GM18507 (cell line): Measurements from ENCODE around the gene PAQR5.
"Not testable (repeated sequence)": the region's sequence is repeated elsewhere in the genome, so short reads cannot be mapped to it uniquely, and the experiment has no call there.

Experiments used
- DNase-seq: peaks from one replicate; pipeline ENCODE4 v3.0.0; 2011; ENCODE audit warnings: low read depth; ENCODE audit not compliant: insufficient read length; ENCODE audit errors: extremely low spot score
- FAIRE-seq: peaks from 2 replicates; lab custom pipeline; 2011; peaks lifted over from hg19 to GRCh38; lab: Jason Lieb, UNC

The PAQR5 gene

GRCh38 chr15:69444686-69445085 is 146.0 kb downstream of the PAQR5 start:
- FAIRE-seq, result peak; percentile 87
- DNase-seq, result no peak

DNA sequence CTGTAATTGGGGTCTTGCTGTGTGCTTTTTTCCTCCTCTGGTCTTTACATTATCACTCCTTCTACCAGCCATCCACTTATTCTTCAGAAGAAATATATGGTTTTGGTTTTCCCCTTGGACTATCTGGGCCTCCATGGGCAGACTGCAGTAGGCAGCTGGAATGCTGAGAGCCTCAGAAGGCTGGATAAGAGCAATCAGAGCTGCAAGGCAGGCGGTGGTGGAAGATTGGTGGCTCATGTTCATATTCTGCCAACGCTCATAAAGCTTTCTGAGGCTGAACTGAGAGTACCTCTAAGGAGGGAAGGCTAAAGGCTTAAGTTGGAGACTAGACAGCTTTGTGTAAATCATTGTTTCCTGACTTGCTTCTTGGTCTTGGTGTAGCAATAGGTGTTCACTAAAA is 148.2 kb downstream of the PAQR5 start:
- no peak for FAIRE-seq

GRCh38 chr15:69450221-69450620 is 151.5 kb downstream of the PAQR5 start:
- DNase-seq, FAIRE-seq: not testable (repeated sequence)

More for the DNA sequence above, 148.2 kb downstream of the PAQR5 start:
- DNase-seq, result no peak

DNA sequence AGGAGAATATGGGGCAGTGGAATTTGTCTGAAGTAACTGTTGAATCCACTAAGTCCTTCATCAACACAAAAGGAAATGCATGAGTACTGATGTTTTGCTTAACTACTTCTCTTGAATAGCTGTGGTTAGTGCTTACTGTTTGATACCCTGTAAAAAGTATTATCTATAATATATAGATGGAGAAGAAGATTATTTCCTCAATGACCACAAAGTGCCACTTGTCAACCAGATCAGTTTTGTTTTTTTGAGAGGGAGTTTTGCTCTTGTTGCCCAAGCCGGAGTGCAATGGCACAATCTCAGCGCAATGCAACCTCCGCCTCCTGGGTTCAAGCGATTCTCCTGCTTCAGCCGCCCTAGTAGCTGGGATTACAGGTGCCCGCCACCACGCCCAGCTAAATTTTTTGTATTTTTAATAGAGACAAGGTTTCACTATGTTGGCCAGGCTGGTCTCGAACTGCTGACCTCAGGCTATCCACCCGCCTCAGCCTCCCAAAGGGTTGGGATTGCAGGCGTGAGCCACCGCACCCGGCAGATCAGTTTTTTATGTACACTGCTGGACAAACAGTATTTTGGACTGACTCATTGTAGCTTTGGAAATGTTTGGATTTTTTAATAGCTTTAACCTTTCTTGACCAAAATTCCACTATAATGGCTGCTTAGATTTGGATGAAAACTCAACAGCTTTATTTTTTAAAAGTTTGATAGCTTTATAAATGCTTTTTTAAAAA is 152.4 kb downstream of the PAQR5 start:
- DNase-seq (no peak), FAIRE-seq (no peak)

- DNase-seq (no peak), FAIRE-seq (peak; percentile 39)
These were observed 153.4 kb downstream of the PAQR5 start for GRCh38 chr15:69451951-69452691.

DNA sequence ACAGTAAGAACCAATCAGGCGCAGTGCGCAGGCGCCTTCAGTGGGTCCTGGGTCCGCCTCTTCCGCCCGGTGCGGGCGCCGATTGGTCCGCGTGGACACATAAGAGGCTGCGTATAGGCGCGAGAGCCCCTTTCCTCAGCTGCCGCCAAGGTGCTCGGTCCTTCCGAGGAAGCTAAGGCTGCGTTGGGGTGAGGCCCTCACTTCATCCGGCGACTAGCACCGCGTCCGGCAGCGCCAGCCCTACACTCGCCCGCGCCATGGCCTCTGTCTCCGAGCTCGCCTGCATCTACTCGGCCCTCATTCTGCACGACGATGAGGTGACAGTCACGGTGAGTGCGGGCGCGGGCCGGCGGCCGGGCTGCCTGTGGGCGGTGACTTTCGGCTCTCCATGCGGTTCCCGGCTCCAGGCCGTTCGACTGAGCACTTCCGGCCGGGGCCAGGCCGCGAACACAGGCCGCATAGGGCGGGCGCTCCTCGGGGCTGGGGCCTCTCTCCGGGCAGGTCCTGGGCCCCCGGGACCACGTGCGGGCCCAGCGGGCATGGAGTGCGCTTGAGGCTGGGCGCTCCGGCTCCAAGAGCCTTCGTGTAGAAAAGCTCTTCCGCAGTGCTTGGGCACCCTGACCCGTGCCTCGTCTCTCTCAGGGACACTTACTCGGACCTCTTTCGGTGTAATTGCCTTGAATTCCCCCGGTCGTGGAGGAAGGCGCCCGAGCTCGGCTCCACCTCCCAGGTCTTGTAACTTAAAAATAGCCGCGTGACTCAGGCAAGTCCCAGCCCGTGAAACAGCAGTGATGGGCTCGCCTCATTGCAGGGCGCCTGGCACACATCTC is 154.2 kb downstream of the PAQR5 start, which contains the start of gene RPLP1:
Gene RPLP1, plus strand, starts transcription at position 127 of the 830 bp plus-strand sequence. Its CDS starts 131 bp downstream, at position 258.
- DNase-seq (peak; percentile 77), FAIRE-seq (peak; percentile 91)

GRCh38 chr15:69454953-69455352 is 156.2 kb downstream of the PAQR5 start:
- DNase-seq, result no peak
- FAIRE-seq, result no peak

- no peak for DNase-seq
- FAIRE-seq, result no peak
These were observed 157.8 kb downstream of the PAQR5 start for GRCh38 chr15:69456208-69457166.
